Nephron progenitor cell (in vitro differentiated cells): Measurements from ENCODE around the gene SLC25A6.

Experiments used
- DNase-seq: peaks from one replicate; pipeline ENCODE4 v3.0.0; 2021
- H3K27ac Mint-ChIP-seq: 2 replicates; pipeline ENCODE4 v1.8.0; 2021; ENCODE audit warnings: mild to moderate bottlenecking, moderate library complexity, mixed read lengths
- H3K27me3 Mint-ChIP-seq: 2 replicates; pipeline ENCODE4 v1.8.0; 2021; ENCODE audit warnings: mild to moderate bottlenecking, low read depth, mixed read lengths; ENCODE audit not compliant: poor library complexity
- H3K36me3 Mint-ChIP-seq: 2 replicates; pipeline ENCODE4 v1.8.0; 2021; ENCODE audit warnings: low read depth, mixed read lengths
- H3K4me1 Mint-ChIP-seq: 2 replicates; pipeline ENCODE4 v1.8.0; 2021; ENCODE audit warnings: mixed read lengths
- H3K4me3 Mint-ChIP-seq: 2 replicates; pipeline ENCODE4 v1.8.0; 2021; ENCODE audit warnings: mild to moderate bottlenecking, moderate library complexity, mixed read lengths
- H3K9me3 Mint-ChIP-seq: 2 replicates; pipeline ENCODE4 v1.8.0; 2021; ENCODE audit warnings: mild to moderate bottlenecking, moderate library complexity, mixed read lengths
- TF ChIP-seq, protein P1 (sequence below): fragments of 200-600 bp; sonication (generic); IDR thresholded peaks from 2 replicates; pipeline ENCODE4 v1.5.0; 2021; ENCODE audit warnings: antibody characterized with exemption

The SLC25A6 gene

DNA sequence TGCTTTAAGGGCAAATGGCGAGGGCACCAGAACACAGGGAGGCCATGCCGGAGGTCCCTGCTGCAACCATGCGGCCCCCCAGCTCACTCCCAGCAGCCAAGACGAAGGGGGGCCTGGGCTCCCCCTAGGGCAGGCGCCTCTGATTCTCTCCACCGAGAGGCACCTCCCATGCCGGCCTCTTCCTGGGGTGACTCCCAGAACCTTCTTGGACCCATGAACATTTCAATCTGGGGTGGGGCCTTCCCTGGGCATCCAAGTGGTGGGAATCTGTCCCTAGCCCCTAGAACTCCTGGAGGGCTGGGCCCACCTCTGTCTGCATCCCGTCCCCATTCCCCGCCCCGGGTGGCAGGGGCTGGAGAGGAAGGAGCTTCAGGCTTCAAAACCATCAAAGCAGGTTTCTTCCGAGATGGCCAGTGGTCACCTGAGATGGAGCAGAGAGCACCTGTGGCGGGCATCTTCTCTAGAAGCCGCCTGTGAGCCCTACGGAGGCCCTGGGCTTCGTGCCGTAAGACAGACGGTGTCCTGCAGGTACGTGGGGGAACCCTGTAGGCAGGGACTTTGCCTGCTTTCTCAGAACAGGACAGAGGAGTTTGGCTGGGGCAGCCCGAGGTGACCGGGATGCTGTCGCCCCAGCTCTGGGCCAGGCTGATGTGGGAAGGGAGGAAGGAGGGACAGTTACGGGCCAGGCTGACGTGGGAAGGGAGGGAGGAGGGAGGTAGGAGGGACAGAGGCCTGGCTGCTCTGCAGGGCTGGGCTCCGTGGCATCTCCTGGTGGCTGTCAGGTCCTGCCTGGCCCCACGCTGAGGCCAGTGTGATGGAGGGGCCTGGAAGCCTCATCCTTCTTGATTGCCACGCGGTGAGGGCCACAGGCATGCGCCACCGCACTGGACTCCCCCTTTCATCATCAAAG is 6.8 kb upstream of the SLC25A6 start:
- H3K4me3 Mint-ChIP-seq: no peak overlapping the region
- peaks cover 27% of the 10 kb centered on the region for H3K4me1 Mint-ChIP-seq
- no peak overlapping the region for H3K27ac Mint-ChIP-seq
- peaks cover 4% of the 10 kb centered on the region for H3K27me3 Mint-ChIP-seq
- peaks cover 19% of the 10 kb centered on the region for H3K36me3 Mint-ChIP-seq
- TF ChIP-seq, protein P1, sequence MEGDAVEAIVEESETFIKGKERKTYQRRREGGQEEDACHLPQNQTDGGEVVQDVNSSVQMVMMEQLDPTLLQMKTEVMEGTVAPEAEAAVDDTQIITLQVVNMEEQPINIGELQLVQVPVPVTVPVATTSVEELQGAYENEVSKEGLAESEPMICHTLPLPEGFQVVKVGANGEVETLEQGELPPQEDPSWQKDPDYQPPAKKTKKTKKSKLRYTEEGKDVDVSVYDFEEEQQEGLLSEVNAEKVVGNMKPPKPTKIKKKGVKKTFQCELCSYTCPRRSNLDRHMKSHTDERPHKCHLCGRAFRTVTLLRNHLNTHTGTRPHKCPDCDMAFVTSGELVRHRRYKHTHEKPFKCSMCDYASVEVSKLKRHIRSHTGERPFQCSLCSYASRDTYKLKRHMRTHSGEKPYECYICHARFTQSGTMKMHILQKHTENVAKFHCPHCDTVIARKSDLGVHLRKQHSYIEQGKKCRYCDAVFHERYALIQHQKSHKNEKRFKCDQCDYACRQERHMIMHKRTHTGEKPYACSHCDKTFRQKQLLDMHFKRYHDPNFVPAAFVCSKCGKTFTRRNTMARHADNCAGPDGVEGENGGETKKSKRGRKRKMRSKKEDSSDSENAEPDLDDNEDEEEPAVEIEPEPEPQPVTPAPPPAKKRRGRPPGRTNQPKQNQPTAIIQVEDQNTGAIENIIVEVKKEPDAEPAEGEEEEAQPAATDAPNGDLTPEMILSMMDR: no peak
- no peak for DNase-seq
- H3K9me3 Mint-ChIP-seq: no peaks in the 10 kb centered on the region

DNA sequence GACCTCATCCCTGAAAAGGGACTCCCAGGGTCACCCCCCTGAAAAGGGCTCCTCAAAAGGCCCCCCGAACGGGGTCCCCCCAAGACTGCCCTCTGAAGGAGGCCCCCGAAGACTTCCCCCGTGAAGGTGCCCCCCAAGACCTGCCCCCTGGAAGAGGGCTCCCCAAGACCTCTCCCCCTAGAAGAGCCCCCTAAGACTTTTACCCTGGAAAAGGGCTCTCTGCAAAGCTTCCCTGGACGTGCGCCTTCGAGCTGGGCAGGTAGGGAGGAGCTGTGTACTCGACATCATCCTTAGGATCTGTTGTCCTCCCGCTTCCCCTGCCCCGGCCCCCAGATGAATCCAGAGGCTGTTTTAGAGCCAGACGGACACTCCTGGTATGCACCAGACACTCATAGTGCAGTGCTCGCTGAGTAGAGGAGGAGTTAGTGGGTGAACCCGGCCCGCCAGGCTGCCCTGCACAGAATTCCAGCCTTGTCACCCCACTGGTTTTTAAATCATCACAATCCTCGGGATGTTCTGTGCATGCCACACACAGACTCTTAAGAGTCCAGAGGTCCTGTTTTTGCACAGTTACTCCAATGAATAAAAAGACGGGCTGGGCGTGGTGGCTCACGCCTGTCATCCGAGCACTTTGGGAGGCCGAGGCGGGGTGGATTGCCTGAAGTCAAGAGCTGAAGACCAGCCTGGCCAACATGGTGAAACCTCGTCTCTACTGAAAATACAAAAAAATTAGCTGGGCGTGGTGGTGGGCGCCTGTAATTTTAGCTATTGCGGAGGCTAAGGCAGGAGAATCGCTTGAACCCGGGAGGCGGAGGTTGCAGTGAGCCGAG is 5.7 kb upstream of the SLC25A6 start:
- Mint-ChIP-seq H3K27ac (peak overlapping the region; percentile 22), H3K9me3 (no peaks in the 10 kb centered on the region), H3K4me3 (no peak overlapping the region), H3K36me3 (peaks cover 19% of the 10 kb centered on the region), H3K4me1 (peaks cover 31% of the 10 kb centered on the region), H3K27me3 (peaks cover 4% of the 10 kb centered on the region)
- no peak for DNase-seq
- TF ChIP-seq, protein P1: no peak

DNA sequence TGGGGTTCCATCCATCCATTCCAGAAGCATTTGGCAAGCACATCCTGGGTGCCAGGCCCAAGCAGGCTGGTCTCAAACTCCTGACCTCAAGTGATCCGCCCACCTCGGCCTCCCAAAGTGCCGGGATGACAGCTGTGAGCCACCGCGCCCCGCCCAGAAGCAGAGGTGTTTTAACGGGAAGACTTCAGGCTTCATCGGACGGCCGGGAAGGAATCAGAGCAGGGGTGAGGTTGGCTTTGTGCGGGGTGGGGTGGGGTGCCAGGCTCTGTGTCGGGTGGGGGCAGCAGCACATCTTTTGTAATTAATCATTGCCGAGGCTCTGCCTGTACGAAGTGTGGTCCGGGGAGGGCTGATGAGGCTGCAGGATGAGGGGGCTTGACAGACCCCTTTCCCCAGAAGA is 5.1 kb upstream of the SLC25A6 start:
- Mint-ChIP-seq H3K27ac (no peak overlapping the region), H3K36me3 (peaks cover 19% of the 10 kb centered on the region), H3K27me3 (peaks cover 4% of the 10 kb centered on the region), H3K4me1 (peaks cover 31% of the 10 kb centered on the region), H3K4me3 (no peak overlapping the region), H3K9me3 (no peaks in the 10 kb centered on the region)
- no peak for DNase-seq
- TF ChIP-seq, protein P1: no peak

DNA sequence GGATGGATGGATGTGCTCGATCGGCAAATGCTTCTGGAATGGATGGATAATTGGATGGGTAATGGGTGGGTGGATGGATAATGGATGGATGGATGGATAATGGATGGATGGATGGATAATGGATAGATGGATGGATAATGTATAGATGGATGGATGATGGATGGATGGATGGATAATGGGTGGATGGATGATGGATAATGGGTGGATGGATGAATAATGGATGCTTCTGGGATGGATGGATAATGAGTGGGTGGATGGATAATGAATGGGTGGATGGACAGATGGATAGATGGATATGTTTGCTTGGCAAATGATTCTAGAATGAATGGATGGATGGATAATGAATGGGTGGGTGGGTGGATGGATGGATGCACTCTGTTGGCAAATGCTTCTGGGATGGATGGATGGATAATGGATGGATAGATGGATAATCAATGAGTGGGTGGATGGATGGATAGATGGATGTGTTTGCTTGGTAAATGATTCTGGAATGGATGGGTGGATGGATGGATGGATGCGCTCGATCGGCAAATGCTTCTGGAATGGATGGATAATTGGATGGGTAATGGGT is 3.8 kb upstream of the SLC25A6 start:
- no peak for DNase-seq
- H3K36me3 Mint-ChIP-seq: peaks cover 25% of the 10 kb centered on the region
- H3K4me3 Mint-ChIP-seq: peak overlapping the region; percentile 10
- H3K4me1 Mint-ChIP-seq: peaks cover 37% of the 10 kb centered on the region
- TF ChIP-seq, protein P1: no peak
- peak overlapping the region; percentile 70 for H3K27ac Mint-ChIP-seq
- no peaks in the 10 kb centered on the region for H3K9me3 Mint-ChIP-seq
- H3K27me3 Mint-ChIP-seq: peaks cover 9% of the 10 kb centered on the region

DNA sequence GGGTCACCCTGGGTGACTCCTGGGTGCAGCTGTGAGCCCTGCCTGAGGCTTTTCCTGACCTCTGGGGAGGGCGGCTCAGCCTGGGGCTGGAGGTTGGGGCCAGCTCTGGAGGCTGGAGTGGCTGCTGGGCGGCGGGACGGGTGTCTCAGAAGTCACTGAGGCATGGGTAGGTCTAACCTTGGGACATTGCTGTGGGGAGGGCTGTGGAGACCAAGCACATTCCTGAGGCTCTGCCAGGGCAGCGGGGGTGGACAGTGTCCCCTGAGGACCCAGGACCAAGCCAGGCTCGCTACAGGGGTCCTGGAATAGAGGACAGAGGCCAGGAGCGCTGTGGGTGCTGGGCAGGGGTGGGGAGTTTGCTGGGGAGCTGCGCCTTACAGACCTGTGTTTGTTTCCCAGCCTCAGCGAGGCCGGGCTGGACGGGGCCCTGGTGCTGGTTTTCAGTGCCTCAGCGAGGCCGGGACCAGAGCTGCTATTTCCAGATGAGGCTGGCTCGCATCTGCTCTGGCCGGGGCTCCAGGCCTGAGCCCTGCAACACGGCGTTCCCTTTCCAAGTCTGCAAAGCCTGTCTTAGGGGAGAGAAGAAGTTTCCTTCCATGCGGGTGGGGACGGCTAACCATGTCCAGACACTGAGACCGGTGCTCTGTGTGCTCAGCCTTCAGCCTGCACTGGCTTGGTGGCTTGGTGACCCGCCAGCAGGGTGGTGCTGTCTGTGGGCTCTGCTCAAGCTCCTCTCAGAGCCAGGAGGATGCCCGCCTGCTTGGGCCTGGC is 3.0 kb upstream of the SLC25A6 start:
- Mint-ChIP-seq H3K27me3 (peaks cover 9% of the 10 kb centered on the region), H3K27ac (peak overlapping the region; percentile 86), H3K4me3 (peak overlapping the region; percentile 95), H3K36me3 (peaks cover 28% of the 10 kb centered on the region), H3K9me3 (no peaks in the 10 kb centered on the region), H3K4me1 (peaks cover 39% of the 10 kb centered on the region)
- TF ChIP-seq, protein P1: no peak
- no peak for DNase-seq
